Activated naive CD4-positive, alpha-beta T cell treated with anti-CD3 and anti-CD28 coated beads, Interleukin-2, amount 10 ng/mL, durations not matched to agents 5 hours and 36 hours (primary cell): ENCODE data around the gene SPATC1L. TPM values are rescaled to one million over a fixed set of nuclear protein-coding genes. Genes with fewer than 3 reads are reported as not detected.

ENCODE experiments used
- total RNA-seq, 2 experiments: library from RNA; stranded (reverse); gene quantifications; one replicate each; pipeline ENCODE4 v1.2.3, GENCODE V29; 2021

The SPATC1L gene
- 1 to 10 TPM; 7.4 to 7.8 TPM for total RNA-seq

GRCh38 chr21:46183910-46184624 lies at the start of gene SPATC1L:
Gene SPATC1L (minus strand): TSS chr21:46184459. CDS start chr21:46182816, 1,643 bp downstream.

GRCh38 chr21:46228345-46229051 lies 44.2 kb upstream of the SPATC1L start, which contains the start of gene LSS:
Gene LSS (minus strand): TSS chr21:46228774. CDS start chr21:46228745, 29 bp downstream.

GRCh38 chr21:46155514-46156377 lies 28.5 kb downstream of the SPATC1L start, which contains the start of gene FTCD:
Gene FTCD (minus strand): TSS chr21:46155579. CDS start chr21:46155523, 56 bp downstream.

Other genes with a start within 250 kb of the SPATC1L start
- under 1 TPM; 0.43 to 0.48 TPM for gene COL6A1, start 202.7 kb downstream of the SPATC1L start, total RNA-seq
- 10 to 100 TPM; 10.9 to 11.6 TPM for gene COL6A2, start 86.3 kb downstream of the SPATC1L start, total RNA-seq
- under 1 TPM; 0.23 to 0.24 TPM for gene FTCD, start 28.9 kb downstream of the SPATC1L start, total RNA-seq
- gene LSS, start 44.3 kb upstream of the SPATC1L start, total RNA-seq: 10 to 100 TPM; 78.7 to 79.4 TPM
- gene MCM3AP, start 101.2 kb upstream of the SPATC1L start, total RNA-seq: 100 to 1,000 TPM; 117 to 118 TPM
- gene YBEY, start 101.9 kb upstream of the SPATC1L start, total RNA-seq: 10 to 100 TPM; 13.2 to 13.6 TPM
- gene C21orf58, start 139.4 kb upstream of the SPATC1L start, total RNA-seq: 10 to 100 TPM; 47.8 to 49.0 TPM
- gene PCNT, start 139.7 kb upstream of the SPATC1L start, total RNA-seq: 10 to 100 TPM; 77.1 to 81.5 TPM